NOMO-1 treated with dmso at 0.1 percent for 144 hours (cell line): Measurements from ENCODE around the gene MYLK4.

Source experiments
- DNase-seq: peaks from one replicate; lab custom pipeline; 2025; ENCODE audit not compliant: unreplicated experiment; lab: John Stamatoyannopoulos, UW

The MYLK4 gene

GRCh38 chr6:2665146-2666070 lies 85.3 kb downstream of the MYLK4 start:
- DNase-seq: no peak

- peak; percentile 57 for DNase-seq
Observed at GRCh38 chr6:2663123-2663522, 87.6 kb downstream of the MYLK4 start.

GRCh38 chr6:2661651-2662050 lies 89.1 kb downstream of the MYLK4 start:
- no peak for DNase-seq

- DNase-seq: no peak
Observed at GRCh38 chr6:2659882-2660281, 90.8 kb downstream of the MYLK4 start.

- DNase-seq: no peak
Observed at GRCh38 chr6:2659381-2659780, 91.3 kb downstream of the MYLK4 start.

- DNase-seq: peak; percentile 41
Observed at GRCh38 chr6:2658788-2659187, 91.9 kb downstream of the MYLK4 start.

GRCh38 chr6:2656460-2657079 lies 94.2 kb downstream of the MYLK4 start:
- DNase-seq: no peak

- DNase-seq: no peak
Observed at GRCh38 chr6:2655844-2656433, 94.8 kb downstream of the MYLK4 start.

- DNase-seq: no peak
Observed at GRCh38 chr6:2653369-2654032, 97.2 kb downstream of the MYLK4 start.

GRCh38 chr6:2652611-2653010 lies 98.1 kb downstream of the MYLK4 start:
- DNase-seq: peak; percentile 50

GRCh38 chr6:2651961-2652360 lies 98.8 kb downstream of the MYLK4 start:
- no peak for DNase-seq

- peak; percentile 68 for DNase-seq
Observed at GRCh38 chr6:2651536-2651935, 99.2 kb downstream of the MYLK4 start.

- DNase-seq: no peak
Observed at GRCh38 chr6:2646346-2646745, 104.4 kb downstream of the MYLK4 start.

GRCh38 chr6:2643935-2644539 lies 106.7 kb downstream of the MYLK4 start:
- no peak for DNase-seq

GRCh38 chr6:2643130-2643529 lies 107.6 kb downstream of the MYLK4 start:
- no peak for DNase-seq

- no peak for DNase-seq
Observed at GRCh38 chr6:2641044-2641725, 109.5 kb downstream of the MYLK4 start.

GRCh38 chr6:2640551-2640950 lies 110.2 kb downstream of the MYLK4 start:
- no peak for DNase-seq

- DNase-seq: no peak
Observed at GRCh38 chr6:2639896-2640295, 110.8 kb downstream of the MYLK4 start.

GRCh38 chr6:2639167-2639566 lies 111.6 kb downstream of the MYLK4 start:
- no peak for DNase-seq

GRCh38 chr6:2636672-2637071 lies 114.0 kb downstream of the MYLK4 start:
- DNase-seq: no peak
